HG03342 (cell line): ENCODE data around the gene YWHAH.
"Not testable (repeated sequence)": the region's sequence is repeated elsewhere in the genome, so short reads cannot be mapped to it uniquely, and the experiment has no call there.

Source experiments
- ATAC-seq: cut with Tn5 transposase; IDR thresholded peaks from one replicate; pipeline ENCODE4 v1.9.1; 2021; ENCODE audit warnings: mild to moderate bottlenecking, moderate library complexity; ENCODE audit not compliant: unreplicated experiment

The YWHAH gene

DNA sequence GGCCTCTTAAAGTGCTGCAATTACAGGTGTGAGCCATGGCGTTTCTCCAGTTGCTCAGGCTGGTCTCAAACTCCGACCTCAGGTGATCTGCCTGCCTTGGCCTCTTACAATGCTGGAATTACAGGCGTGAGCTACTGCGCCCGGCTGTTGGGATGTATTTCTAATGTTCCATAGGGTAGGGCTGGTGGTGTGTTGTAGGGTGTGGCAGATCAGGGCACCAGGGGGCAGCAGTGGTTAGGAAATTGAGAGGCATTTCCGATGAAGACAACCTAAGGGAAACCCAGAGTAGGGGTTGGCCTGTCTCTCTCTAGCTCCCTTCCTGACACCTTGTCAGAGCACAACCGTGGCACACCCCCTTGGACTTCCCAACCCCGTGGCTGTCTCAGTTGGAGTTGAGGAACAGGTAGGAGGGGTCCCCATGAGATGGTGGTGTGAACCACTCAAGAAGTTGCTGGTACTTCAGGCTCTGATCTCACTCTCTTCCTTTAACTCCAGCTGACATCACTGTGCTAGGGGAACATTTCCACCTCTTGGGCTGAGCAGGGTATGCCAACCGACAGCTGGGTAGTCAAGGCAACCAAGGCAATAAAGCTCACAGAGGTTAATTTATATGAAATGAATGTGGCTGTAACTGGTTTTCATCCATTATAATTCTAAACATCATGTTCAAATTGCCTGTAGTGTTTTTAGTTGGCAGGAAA lies 33.0 kb downstream of the YWHAH start:
- no peak for ATAC-seq

DNA sequence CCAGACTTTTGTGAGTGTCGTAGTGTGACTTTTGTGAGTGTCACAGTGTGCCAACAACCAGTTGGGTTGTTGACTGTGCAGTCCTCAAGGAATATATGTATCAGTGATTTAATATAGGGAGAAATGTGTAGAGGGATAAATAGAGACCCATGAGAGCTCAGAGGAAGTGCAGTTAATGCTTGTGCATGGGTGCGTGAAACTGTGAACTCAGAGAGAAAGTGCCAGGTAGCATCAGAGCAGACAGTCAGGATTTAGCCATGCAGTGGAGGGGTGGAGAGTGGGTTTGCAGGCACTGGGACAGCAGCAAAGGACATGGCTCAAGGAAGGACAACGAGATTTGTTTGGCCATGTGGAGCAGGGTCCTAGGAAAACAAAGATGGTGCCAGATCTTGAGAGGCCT lies 33.6 kb downstream of the YWHAH start:
- no peak for ATAC-seq

DNA sequence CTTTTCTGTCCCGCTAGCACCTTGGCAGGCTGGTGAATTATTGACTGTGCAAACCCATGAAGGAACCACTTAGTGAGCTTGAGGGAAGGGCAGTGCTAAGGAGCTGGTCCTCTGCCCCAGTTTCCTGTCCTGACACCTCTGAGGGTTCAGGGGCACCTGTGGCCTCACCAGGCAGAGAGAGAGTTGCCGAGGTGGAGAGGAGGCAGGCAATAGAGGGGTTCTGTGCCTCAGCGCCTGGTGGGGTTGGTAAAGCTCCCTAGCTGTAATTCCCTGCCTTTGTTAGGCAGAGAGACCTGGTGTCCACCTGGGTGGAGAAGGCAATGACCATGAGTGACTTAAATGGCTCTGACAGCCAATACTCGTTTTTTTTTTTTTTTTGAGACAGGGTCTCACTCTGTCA lies 36.3 kb downstream of the YWHAH start:
- ATAC-seq, result no peak

DNA sequence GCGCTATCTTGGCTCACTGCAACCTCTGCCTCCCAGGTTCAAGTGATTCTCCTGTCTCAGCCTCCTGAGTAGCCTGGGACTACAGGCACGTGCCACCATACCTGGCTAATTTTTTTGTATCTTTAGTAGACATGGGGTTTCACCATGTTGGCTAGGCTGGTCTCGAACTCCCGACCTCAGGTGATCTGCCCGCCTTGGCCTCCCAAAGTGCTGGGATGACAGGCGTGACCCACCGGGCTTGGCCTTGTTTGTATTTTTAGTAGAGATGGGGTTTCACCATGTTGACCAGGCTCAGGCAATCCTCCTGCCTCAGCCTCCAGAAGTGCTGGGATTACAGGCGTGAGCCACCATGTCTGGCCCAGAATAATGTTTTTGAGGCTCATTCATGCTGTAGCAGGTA lies 37.6 kb downstream of the YWHAH start:
- ATAC-seq, result not testable (repeated sequence)

DNA sequence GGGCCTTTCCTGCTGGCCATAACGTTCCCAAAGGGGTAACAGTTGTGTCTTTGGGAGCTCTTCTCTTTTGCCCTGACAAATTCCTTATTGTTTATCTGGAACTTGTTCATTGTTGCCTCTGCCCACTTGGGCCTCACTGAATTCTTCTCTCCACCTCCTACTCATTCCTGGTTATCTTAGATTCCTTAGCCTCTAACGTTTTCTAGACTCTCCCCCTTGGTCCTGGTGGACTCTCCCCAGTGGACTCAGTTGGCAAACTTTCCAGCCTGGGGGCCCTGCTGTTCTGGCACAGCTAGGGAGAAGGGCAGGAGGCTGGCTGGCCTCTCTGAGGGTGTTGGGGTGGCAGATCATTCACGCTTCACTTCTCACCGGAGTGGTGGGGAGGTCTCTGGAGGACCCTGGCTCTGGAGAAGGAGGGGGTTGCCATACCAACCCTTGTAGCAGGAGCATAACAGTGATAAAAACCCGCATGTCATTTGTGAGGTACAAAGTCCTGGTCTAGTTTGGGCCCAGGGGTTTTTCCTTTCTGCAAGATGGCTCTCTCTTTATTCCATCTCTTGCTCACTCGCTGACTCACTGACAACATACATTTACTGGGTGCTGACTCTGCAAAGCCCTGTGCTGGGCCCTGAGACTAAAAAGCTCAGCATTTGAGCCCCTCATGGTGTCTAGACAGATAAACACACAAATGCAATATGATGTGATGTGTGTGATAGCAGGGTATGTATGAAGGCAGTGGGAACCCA lies 39.7 kb downstream of the YWHAH start:
- no peak for ATAC-seq

DNA sequence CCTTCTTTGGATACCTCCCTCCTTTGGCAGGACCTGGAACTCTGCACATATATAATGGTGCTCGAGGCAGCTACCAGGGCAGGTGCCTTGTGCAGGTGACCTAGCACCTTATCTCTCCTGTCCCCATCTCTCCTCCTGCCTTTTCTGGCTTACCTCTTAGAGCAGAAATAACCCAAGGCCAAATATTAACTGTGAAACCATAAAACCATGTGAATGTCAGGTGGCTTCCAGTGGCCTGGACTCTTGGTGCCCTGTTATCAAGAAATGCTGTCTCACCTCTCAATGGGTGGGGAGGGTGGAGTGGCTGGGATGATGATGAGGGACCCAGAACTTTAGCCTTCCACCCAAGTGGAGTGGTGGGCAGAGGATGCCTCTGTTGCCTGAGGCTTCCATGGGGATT lies 42.9 kb downstream of the YWHAH start:
- ATAC-seq, result no peak

DNA sequence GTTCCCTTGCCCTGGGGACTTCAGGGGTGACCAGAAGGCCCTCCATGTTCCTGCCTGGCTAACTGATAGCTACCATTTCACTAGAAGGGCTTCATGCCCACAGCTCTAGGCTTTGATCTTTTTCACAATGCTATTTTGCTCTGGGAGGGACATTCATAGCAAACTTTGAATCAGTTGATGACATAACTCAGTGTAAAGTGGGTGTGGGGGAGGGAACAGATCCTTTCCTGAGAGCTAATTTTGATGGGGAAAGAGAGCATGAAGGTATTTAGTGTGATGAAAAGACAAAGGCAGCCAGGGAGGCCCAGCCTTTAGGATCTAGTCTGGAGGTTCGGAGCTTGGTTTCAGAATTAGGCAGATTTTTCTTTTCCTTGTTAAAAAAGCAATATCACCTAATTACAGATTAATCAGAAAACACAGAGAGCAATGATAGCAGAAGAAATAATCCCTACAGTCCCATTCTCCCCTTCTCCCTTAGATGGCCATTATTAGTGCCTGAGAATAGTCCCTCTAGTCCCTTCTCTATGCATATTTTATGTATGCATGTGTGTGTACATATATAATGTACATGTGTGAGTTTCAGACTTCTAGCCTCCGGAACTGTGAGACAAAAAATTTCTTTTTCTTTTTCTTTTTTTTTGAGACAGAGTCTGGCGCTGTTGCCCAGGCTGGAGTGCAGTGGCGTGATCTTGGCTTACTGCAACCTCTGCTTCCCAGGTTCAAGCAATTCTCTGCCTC lies 46.9 kb downstream of the YWHAH start:
- ATAC-seq, result no peak

DNA sequence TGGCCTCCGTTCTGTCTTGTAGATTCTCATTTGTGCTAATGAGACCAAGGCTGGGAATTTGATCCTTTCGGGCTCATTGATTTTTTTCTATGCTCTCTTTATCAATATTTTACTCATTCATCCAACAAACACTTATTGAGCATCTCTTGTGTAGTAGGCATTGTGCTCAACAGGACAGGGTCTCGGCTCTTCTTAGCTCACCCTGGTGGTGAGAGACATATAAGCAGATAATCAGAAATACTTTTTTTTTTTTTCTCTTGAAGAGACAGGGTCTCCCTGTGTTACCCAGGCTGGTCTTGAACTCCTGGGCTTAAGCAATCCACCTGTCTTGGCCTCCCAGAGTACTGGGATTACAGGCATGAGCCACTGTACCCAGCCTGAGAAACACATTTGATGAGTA lies 50.7 kb downstream of the YWHAH start:
- no peak for ATAC-seq

DNA sequence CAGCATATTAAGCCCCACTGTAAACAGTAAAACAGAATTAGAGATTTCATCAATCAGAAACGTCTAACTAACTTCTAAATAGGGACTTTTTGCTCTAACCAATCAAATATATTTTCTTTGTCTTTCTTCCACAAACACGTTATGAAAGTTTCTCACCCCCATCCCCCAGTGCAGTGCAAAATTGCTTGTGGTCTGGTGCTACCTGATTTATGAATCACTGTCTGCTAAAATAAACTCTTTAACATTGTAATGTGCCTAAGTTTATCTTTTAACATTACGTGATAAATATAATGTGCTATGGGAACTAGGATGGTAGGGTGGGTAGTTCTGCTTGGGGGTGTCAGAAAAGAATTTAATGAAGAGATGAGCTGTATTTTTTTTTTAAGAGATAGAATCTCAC lies 51.5 kb downstream of the YWHAH start:
- ATAC-seq, result no peak

DNA sequence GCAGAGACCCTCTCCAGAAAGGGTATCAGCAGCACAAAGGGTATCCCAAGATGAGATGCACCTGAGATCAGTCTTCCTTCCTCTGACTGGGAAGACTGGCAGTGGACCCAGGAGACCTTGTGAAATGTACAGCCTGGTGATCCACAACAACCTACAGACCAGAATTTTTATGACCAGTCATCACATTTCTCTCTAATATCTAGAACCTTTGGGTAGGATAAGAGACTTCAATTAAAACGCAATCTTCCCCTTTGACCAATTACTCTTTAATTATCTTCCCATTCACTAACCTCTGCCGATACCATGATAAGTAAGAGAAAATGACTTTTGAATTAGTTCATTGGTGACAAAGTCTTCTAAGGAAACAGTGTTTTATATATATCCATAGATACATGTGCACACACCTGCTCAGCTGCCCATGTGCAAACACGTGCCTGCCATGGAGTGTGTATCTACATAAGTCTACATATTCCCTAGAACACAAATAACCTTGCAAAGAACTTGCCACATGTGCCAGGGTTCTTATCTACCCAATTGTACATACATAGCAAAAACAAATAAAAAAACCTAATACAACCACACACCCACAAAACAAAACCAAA lies 54.5 kb downstream of the YWHAH start:
- no peak for ATAC-seq

DNA sequence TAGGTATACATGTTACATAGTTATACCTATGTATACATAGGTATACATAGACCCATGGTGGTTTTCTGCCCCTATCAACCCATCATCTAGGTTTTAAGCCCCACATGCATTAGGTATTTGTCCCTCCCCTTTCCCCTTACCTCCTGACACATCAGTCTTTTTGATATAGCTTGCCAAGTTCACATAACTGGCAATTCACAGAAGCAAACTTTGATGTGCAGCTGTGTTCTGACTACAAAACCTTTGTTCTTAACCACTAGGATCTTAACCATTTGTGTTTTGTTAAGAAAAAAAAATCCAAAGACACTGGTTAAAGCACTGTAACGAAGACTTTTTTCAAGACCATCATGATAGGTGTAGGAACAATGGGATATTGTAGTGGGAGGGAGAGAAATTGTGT lies 55.8 kb downstream of the YWHAH start:
- ATAC-seq, result no peak

DNA sequence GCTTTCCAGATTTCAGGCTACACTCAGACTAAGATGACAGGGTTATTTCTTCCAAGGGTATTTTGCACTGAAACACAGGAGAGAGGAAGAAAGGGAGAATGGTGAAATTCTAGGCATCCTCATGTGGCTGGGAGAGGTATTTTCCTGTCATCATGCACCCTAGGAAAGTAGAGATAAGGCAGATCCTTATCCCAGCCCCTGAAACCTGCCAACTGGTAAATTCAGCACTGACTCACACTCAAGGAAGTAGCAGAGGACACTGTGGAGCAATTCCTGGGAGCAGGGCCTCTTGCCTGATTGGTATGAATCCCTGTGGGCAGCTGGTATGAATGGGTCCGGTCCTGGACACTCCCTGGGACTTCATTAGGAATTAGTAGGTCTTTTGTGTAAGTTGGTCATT lies 61.1 kb downstream of the YWHAH start:
- ATAC-seq, result no peak
